Lung (tissue), 12 donors: Measurements from ENCODE around the gene FRYL. TPM values are rescaled to one million over a fixed set of nuclear protein-coding genes. Genes with fewer than 3 reads are reported as not detected.

Source experiments
- ATAC-seq: fragments of 200-7000 bp; cut with Tn5 transposase; one replicate; pipeline ENCODE4 v1.9.1; 2020; ENCODE audit warnings: moderate number of reproducible peaks; ENCODE audit not compliant: insufficient read depth, low FRiP score
- DNase-seq, 3 donors: peaks; one replicate each; pipeline ENCODE4 v3.0.0-alpha.2; 2013 to 2017
- H3K27ac ChIP-seq, 2 donors: one replicate each; pipeline ENCODE4 v1.5.1; 2013; ENCODE audit warnings: mild to moderate bottlenecking in 2 of 2, moderate library complexity in 2 of 2, control low read depth in 1 of 2, inconsistent platforms in 1 of 2, low read depth in 1 of 2, low read length in 1 of 2
- H3K27me3 ChIP-seq, 3 donors: one replicate each; pipeline ENCODE4 v1.5.1; 2013; ENCODE audit warnings: low read length in 2 of 3; ENCODE audit not compliant: control insufficient read depth in 3 of 3, insufficient read depth in 3 of 3
- H3K36me3 ChIP-seq, 4 donors: one replicate each; pipeline ENCODE4 v1.5.1; 2013; ENCODE audit warnings: low read length in 4 of 4, mild to moderate bottlenecking in 1 of 4, moderate library complexity in 1 of 4; ENCODE audit not compliant: control insufficient read depth in 4 of 4, insufficient read depth in 4 of 4
- H3K4me1 ChIP-seq, 5 donors: one replicate each; pipeline ENCODE4 v1.5.1; 2013; ENCODE audit warnings: low read length in 5 of 5, mild to moderate bottlenecking in 2 of 5, moderate library complexity in 1 of 5; ENCODE audit not compliant: control insufficient read depth in 5 of 5, insufficient read depth in 5 of 5
- H3K4me3 ChIP-seq: one replicate; pipeline ENCODE4 v1.5.1; 2013; ENCODE audit warnings: mild to moderate bottlenecking, control low read depth, moderate library complexity
- H3K9ac ChIP-seq, 2 donors: one replicate each; pipeline ENCODE4 v1.5.1; 2013; ENCODE audit warnings: low read length in 2 of 2, control low read depth in 1 of 2; ENCODE audit not compliant: insufficient read depth in 1 of 2
- H3K9me3 ChIP-seq, 4 donors: one replicate each; pipeline ENCODE4 v1.5.1; 2013; ENCODE audit warnings: low read length in 3 of 4, mild to moderate bottlenecking in 1 of 4, moderate library complexity in 1 of 4; ENCODE audit not compliant: control insufficient read depth in 4 of 4, insufficient read depth in 3 of 4
- CTCF ChIP-seq: IDR thresholded peaks from 2 replicates; pipeline ENCODE4 v1.5.1; 2012; ENCODE audit warnings: mild to moderate bottlenecking; ENCODE audit errors: control extremely low read depth, extremely low read depth
- WGBS, 2 donors: extraction: QIAGEN DNeasy Blood & Tissue Kit; methylation state at CpG; one replicate each; pipeline ENCODE4 v1.1.7; 2013; 5-methylcytosine and 5-hydroxymethylcytosine counted together
- polyA plus RNA-seq, 2 donors: library from polyadenylated mRNA; stranded (reverse); fragments of 200-250 nt; gene quantifications; one replicate each; pipeline ENCODE4 v1.2.1, GENCODE V29; 2013
- total RNA-seq, 2 donors: library from RNA; depleted of rRNA in 1 of 2; stranded (reverse); fragments of >200 nt in 1 of 2; gene quantifications; one replicate each; pipeline ENCODE4 v1.2.1, GENCODE V29; 2014 to 2021
- donor health status: control.
- donor health status: control.
- donor health status: Bipolar disorder and iron deficiency.
- donor health status: healthy.
- donor health status: DM: yes; HTN: yes; CAD: no.

Gene FRYL
- total and polyA plus RNA-seq, 4 donors = 12.6 to 188 (median 31.7) TPM

DNA sequence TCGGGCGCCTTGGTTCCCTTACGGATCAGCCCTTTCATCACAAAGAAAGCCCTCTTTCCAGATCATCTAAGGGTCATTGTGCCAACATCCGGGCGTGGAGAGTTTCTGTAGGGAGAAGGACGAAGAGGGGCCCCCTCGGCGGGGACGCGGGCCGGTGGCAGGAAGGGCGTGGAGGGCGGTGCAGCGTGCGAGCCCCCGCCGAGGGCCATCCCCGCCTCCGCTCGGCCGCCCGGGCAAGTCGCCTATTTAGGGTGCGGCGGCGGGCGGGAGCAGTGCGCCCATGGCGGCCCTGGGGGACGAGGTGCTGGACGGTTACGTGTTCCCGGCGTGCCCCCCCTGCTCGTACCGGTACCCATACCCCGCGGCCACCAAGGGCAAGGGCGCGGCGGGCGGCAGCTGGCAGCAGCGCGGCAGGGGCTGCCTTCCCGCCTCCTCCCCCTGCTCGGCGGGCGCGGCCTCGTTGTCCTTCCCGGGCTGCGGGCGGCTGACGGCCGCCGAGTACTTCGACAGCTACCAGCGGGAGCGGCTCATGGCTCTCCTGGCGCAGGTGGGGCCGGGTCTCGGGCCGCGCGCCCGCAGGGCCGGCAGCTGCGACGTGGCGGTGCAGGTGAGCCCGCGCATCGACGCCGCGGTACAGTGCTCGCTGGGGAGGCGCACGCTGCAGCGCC, 289.9 kb downstream of the FRYL start, which contains the start of gene ZAR1:
Gene ZAR1 (plus strand): TSS at position 241 of the 668 bp plus-strand sequence. CDS start 40 bp downstream, at position 281.
- Histone ChIP-seq H3K9ac (no peak within 1 kb of the TSS), H3K4me3 (peak within 1 kb of the TSS; percentile 36), H3K27ac (no peak within 1 kb of the TSS), H3K4me1 (peaks cover 0 to 12% (median 0%) of the 10 kb centered on the region in 5 donors), H3K36me3 (no peaks in the 10 kb centered on the region), H3K9me3 (peaks cover 0 to 2% (median 0%) of the 10 kb centered on the region in 4 donors), H3K27me3 (peaks cover 5 to 67% (median 64%) of the 10 kb centered on the region in 3 donors)
- DNase-seq (no peak), ATAC-seq (peak; percentile 20)
- no peak for TF ChIP-seq CTCF
- WGBS, 2 donors = 3 to 5% methylated on average over 66 to 80 of the region's 80 CpGs

GRCh38 chr4:48489683-48490011, 290.4 kb downstream of the FRYL start:
- no peaks in the 10 kb centered on the region for H3K36me3 ChIP-seq
- H3K9ac ChIP-seq = no peak overlapping the region
- H3K27ac ChIP-seq = no peak overlapping the region
- H3K4me1 ChIP-seq = peaks cover 0 to 11% (median 0%) of the 10 kb centered on the region in 5 donors
- no peak for TF ChIP-seq CTCF
- H3K9me3 ChIP-seq = peaks cover 0 to 2% (median 0%) of the 10 kb centered on the region in 4 donors
- peaks cover 5 to 72% (median 68%) of the 10 kb centered on the region in 3 donors for H3K27me3 ChIP-seq
- no peak for DNase-seq
- no peak for ATAC-seq
- WGBS, 2 donors = 12 to 25% methylated on average over 14 of the region's 14 CpGs
- H3K4me3 ChIP-seq = no peak overlapping the region

- WGBS, 2 donors = 20 to 41% methylated on average over 22 of the region's 22 CpGs
- DNase-seq = no peak
- H3K9ac ChIP-seq = no peak overlapping the region
- peaks cover 0 to 6% (median 0%) of the 10 kb centered on the region in 4 donors for H3K9me3 ChIP-seq
- no peaks in the 10 kb centered on the region for H3K36me3 ChIP-seq
- TF ChIP-seq CTCF = no peak
- peaks cover 0 to 8% (median 3%) of the 10 kb centered on the region in 5 donors for H3K4me1 ChIP-seq
- ATAC-seq = no peak
- peaks cover 0 to 85% (median 80%) of the 10 kb centered on the region in 3 donors for H3K27me3 ChIP-seq
- no peak overlapping the region for H3K27ac ChIP-seq
- no peak overlapping the region for H3K4me3 ChIP-seq
These were observed 295.4 kb downstream of the FRYL start for GRCh38 chr4:48484494-48485168.
